Dermis blood vessel endothelial cell (primary cell): ENCODE measurements around the gene CRYBA2. TPM values are rescaled to one million over a fixed set of nuclear protein-coding genes. Genes with fewer than 3 reads are reported as not detected.
A peak's percentile ranks its signal among the peaks of the same experiment; 100 is the strongest.

Experiments
- DNase-seq: peaks from one replicate; pipeline ENCODE4 v3.0.0; 2010
- total RNA-seq: library from RNA; depleted of rRNA; stranded (reverse); fragments of >200 nt; gene quantifications from 2 replicates; pipeline ENCODE4 v1.2.3, GENCODE V29; 2014

The CRYBA2 gene, protein sequence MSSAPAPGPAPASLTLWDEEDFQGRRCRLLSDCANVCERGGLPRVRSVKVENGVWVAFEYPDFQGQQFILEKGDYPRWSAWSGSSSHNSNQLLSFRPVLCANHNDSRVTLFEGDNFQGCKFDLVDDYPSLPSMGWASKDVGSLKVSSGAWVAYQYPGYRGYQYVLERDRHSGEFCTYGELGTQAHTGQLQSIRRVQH
- not detected in 2 replicates for total RNA-seq

DNA sequence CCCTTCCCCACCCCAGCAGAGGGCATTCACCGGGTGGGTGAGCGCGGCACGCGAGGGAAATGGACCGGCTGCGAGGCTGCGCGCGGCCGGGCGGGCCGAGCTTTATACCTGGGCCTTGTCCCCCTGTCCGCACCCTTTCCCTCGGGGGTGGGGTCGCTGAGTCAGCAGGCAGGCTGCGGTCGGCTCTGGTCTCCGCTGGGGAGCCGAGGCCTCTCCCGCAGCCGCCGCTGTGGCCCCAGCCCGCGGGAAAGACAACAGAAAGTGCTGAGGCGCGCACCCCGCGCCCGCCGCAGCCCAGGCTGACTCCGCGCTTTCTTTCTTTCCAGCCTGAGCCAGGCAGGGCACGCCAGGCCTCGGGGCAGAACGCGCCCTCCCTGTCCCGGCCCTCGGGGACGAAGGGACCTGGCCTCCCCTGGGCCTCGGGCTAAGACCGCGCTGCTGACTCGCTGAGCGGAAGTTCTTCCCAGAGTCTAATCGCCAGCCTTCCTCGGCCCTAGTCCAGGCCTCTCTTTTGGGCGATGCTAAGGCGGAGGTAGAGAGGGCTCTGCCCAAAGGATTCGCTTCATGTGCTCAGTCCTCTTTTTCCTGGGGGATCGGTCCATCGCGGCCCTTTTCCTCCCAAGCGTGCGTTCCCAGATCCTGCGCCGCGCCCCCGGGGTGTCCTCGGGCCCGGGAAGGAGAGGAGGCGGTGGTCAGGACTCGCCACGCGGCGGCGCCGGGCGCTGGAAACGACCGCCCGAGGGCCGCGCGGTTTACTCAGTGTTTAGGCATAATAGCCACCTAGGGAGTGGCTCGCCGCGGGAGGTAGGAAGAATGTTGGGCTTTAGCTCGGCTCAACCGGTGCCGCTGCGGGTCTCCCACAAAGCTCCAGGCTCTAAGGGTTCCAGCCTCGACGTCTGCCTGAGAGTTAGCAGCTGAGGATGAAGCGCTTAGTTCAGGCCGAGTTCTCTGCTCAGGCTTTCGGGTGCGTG, at the start of gene CRYBA2:
TSS of gene CRYBA2 (minus strand) at position 78 of the 971 bp plus-strand sequence. CDS start 246 bp downstream, outside the sequence.
- DNase-seq, result no peak

DNA sequence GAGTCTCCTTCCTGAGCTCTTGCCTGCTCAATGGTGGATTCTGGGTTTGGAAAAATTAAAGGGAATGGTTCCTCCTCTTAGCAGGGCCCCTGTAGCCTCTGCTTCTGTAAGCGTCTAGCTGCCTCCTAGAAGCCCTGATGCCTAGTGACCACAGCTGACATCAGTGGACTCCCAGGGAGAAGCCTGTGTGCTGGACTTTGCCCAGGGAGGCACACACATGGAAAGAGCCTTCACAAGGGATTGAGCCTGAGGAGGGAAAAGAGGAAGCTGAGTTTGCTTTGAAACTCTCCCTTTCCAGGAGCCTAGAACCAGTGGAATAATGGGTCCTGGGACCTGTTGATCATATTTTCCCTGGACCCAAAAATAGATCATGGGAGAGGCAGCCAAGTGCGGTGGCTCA, 49.5 kb upstream of the CRYBA2 start:
- DNase-seq, result no peak

DNA sequence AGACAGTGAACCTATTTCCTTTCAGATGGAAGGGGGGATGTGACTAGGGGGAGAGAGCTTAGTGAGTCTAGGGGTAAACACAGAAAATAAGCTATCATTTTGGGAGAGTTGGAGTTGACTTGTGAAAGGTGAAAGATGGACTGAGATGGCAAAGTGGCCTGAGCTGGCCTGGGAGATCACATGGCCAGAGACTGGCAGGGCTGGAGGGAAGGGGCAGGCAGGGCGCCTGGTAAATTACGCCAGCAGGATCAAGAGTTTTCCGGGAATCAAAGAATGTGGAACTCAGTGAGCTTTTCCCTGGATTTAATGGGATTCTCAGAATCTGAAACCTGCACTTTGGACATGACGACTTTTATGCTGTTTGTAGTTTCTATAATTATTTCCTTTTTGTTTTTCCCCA, 48.9 kb upstream of the CRYBA2 start:
- no peak for DNase-seq

DNA sequence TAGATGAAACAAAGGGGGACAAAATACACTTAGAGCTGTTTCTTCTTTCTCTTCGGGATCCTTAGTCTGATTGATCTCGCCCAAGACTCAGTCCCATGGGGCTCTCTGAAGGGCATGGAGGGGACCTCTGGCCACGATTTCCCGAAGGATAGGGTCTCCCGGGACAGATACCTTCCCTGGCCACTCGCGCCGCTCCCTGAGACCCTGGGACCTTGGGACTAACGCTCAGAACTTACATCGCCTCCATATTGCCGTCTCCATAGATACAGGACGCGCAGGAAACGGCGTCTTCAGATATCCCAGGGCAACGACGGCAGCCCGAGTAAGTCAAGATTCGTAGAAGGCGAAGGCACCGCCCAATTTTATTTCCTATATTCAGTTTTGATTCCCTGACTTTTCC, 48.0 kb upstream of the CRYBA2 start, which contains the start of gene CFAP65:
TSS of gene CFAP65 (minus strand) at position 265 of the 400 bp plus-strand sequence. CDS start 2,468 bp downstream, outside the sequence.
- DNase-seq, result peak; percentile 70

DNA sequence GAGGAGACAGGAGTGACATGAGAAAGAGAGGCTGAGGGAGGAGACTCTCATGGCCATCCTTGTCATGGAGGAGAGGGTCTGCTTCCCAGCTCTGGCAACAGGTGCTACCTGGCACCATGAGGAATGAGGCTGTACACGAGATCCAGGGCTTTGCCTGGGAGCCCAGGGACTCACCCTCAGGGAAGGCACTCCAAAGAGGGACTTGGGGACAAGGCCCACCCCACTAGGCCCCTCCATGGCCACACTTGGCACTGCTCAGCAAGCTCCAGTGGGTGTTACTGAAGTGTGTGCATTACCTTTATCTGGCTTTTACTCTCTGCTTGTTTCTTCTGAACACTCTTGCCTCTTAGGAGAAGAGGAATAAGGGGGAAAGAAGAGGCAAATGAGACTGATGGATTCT, 45.4 kb upstream of the CRYBA2 start:
- no peak for DNase-seq

DNA sequence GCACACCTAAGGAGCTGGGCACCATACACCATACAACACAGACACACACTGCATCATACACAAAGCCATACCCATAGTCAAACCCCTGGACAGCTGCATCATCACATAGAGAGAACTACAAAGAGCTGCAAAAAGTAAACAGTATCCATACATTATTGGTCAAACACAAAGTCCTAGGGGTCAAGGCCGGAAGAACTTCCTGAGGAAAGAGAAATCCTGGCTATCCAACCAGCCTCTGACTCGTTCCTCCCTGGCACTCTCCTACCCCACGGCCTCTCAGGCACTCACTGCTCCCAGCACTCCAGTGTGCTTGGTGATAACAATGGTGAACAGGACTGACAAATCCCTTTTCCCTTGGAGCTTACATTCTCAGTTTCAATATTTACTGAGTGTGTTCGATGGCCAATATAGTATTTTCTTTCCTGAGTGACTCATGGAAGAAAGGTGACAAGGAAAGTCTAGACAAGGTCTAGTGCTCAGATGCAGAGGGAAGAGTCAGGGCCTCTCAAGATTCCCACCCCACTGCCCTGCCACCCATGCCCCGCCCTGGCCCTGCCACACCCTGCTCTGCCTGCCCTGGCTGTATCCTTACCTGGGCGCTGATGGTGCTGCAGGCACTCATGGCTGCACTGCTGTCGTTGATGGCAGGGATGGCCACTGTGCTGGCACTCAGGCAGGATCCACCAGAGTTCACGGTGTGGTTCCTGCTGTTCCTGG, 44.7 kb upstream of the CRYBA2 start:
- no peak for DNase-seq

DNA sequence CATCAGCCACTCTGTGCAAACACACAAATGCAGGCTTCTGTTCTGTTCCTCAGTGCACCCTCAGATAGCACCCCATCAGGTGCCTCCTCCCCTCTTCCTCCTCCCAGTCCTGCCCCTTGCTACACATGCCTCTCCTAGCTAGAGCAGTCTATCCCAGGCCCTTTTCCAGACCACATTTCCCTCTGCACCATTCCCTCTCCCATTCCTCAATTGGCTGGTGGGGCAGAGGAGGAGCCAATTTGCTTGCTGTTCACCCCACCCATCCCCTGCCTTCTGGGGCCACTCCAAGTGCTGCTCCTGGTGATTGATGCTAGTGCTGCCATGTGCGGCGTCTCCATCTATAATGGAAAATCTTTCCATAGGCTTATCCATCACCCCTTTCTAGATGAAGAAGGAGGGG, 42.7 kb upstream of the CRYBA2 start:
- DNase-seq, result no peak

DNA sequence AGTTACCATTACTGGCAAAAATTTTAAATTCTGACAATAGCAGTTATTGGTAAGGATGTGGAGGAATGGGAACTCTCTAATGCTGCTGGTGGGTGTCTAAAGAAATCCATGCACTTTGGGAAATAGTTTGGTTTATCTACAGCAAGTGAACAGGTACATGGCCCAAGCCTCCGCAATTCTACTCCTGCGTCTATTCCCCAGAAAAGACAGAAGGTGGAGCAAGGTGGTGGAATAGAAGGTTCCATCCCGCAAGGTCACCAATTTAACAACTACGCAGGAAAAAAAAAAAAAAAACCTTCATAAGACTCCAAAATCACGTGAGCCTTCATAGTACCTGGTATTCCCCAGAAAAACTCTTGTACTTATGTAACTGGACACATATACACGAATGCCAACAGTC, 41.6 kb upstream of the CRYBA2 start:
- DNase-seq, result no peak

DNA sequence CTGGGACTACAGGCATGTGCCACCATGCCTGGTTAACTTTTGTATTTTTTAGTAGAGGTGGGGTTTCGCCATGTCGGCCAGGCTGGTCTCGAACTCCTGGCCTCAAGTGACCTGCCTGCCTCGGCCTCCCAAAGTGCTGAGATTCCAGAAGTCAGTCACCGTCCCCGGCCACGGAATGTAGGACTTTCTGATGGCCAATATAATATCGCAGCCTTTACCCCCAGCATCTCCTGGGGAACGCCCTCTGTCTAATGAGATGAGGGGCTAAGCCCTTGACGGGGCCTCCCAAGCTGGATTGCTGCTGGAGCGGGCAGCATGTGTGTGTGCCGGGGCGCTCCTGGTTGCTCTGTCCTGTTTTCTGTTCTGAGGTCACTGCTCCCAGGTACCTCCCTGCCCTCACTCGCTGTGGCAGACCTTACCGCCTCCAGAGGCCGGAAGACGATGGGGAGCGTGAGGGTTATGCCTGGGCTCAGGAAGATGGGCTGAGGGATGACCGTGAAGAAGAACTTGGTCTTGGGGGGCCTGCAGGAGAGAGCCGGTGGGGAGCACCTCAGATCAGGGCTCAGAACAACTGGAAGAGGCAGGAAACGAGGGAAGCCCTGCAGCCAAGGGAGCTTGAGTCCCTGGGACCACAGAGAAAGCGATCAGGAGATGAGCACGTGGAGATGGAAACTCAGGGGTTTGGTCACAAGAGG, 39.0 kb upstream of the CRYBA2 start:
- no peak for DNase-seq

DNA sequence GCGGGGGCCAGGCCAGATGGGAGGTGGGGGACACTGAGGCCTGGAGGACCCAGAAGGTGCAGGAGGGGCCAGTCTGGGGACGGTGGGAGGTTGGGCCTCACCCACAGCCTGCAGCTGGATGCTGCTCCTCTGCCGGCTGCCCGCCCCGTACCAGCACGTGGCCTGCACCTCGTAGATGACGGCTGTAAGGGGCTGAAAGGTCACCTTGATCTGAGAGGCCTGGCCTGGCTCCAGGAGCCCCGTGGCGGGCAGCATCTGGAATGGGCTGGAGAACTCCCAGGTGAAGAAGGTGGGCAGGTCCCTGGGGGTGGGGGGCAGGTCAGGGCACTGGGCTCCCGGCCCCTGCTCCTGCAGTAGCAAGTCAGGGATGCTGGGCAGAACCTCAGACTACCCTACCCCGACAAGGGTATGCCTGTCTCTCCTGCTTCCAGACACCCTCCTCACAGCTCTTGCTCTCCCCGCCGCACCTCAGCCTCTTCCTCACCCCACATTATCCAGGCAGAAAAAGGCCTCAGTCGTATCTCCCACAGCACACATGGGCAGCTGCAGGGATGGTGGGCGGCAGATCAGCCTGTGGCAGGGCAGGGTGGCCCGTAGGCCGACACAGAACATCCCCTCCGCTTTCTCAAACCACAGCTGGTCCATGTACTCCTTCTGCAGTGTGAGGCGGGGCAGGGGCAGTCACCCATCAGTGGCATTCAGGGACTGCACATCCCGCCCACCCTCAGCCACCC, 38.0 kb upstream of the CRYBA2 start:
- DNase-seq, result no peak

DNA sequence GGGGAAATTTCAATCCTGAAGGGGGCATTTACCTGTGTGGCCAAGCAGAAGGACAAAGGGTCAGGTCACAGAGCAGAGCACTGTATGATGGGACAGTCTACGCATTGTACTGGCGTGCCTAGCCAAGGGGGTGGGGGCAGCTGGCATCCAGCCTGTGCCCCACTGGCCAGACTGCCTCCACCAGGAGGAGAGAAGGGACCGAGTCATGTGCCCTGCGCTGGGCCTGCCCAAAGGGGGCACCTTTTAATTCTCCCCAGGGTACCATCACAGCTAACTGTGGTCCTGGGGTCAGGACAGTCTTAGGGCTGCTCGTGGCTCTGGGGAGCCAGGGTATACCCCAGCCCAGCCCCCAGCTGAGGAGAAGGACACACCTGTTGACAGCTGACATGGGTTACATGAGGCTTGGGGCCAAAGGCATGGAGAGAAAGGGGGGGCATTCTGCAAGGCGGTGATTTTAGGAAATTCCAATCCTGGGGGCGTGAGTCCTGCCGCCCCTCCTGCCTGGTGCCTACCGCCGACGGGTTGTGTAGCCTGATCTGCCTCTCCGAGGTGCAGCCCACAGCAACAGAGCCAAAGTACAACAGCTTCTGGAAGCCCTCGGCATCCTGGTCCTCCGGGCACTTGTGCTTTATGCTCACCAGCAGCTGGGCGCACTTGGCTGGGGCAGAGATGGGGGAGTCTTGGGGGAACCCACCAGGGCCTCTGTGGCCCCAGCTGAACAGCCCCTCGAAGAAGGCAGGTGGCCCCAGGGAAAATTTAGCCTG, 37.1 kb upstream of the CRYBA2 start:
- DNase-seq, result no peak

DNA sequence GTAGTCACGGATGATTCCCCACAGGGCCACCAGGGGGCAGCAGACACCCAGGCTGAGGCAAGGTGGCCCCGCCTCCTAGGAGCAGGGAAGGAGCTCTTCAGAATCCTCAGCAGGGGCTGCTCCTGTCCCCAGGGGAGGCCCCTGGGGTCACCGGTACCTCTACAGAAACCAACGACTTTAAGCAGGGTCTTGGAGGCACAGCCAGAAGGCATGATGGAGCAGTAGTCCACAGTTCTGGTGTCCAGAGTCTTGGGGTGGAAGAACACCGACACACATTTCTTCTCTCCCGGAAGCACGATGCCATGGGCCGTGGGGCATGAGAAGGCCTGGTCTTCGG, 36.6 kb upstream of the CRYBA2 start:
- peak; percentile 90 for DNase-seq

DNA sequence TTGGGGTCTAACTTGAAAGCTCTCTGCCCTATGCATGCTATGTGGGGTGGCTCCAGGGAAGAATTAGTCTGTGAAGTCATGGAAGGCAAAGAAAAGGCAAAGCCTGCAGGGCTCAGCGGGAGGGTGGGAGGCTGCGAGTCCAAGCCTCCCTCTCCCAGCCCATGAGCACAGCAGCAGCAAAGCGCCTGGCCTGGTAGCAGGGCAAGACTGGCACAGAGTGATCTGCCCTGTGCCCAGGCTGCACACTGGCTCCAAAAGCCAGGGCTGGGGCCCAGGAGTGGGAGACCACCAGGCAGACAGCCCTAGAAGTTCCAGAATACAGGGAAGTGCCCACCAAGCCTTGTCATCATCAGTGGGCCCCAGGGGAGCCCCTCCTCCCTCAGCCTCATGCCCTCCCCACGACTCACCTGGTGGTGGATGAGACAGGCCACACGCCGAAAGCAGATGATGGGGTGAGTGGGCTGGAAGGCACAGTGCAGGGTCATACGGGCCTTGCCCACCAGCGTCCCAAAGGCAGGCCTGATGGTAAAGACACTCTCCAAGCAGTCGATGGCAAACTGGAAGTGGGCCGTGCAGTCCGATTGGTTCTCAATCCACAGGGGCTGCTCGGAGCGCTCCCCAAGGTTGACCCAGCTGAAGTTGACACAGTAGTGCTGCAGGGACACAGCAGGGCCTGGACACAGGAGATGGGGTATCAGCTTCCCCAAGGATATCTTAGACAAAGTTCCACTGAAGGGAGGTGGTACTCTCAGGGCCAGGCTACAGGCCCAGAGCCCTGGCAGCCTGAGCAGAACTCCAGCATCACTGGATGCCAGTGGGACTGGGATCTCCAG, 36.0 kb upstream of the CRYBA2 start:
- no peak for DNase-seq

DNA sequence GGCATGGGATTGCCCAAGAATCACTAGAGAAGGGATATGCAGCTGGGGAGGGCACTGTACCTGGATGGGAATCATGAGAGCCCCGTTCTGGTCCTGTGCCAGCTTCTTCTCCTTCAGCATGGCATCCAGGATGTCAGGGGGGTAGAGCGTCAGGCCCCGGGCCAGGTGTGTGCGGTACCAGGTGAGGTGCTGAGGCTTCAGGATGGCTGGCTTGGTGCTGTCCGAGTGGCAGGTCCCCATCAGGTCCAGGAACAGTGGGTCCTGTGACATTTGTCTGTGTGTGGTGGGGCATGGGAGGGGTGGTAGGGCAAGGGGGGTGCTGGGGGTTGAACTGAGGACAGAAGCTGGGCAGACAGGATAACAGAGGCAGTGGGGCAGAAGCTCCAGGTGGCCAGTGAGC, 34.9 kb upstream of the CRYBA2 start:
- DNase-seq, result no peak

DNA sequence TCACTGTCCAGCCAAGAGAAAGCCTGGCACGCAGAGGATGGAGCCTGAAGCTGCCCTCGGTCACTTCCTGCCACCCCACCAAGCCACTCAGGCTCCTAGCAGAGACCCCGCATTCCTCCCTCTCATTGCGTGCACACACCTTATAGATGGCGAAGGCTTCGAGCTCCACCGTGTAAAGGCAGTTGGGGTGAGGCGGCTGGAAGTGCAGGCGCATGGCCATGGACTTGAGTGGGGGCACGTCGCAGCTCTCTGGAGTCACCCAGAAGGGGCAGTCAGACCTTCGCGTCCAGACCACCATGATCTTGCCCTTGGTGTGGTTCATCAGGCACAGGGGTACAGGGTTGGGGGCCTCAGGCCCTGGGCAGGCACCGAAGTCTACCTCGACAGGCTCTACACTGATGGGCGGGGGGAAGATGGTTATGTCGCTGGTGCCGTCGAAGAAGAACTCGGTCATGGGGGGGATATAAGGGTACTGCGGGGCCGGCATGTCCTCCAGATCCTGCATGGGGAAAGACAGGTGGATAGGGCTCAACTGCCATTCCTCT, 34.4 kb upstream of the CRYBA2 start:
- no peak for DNase-seq

DNA sequence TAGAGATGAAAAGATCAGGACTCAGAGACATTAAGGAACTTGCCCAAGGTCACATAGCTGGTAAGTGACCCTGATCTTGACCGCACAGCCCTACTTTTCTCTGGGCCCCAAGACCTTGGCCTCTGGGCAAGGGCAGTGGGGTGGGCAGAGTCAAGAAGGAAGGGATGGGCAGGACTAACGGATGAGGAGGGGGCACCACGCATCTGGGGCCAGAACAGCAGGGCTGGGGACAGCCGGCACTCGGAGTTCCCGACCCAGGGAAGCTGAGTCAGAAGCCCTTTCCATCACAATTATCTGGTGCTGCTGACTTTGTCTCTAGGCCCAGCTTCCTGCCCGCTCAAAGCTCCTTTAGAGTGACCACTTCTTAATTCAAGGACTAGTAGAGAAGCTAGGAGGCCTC, 33.7 kb upstream of the CRYBA2 start:
- no peak for DNase-seq

DNA sequence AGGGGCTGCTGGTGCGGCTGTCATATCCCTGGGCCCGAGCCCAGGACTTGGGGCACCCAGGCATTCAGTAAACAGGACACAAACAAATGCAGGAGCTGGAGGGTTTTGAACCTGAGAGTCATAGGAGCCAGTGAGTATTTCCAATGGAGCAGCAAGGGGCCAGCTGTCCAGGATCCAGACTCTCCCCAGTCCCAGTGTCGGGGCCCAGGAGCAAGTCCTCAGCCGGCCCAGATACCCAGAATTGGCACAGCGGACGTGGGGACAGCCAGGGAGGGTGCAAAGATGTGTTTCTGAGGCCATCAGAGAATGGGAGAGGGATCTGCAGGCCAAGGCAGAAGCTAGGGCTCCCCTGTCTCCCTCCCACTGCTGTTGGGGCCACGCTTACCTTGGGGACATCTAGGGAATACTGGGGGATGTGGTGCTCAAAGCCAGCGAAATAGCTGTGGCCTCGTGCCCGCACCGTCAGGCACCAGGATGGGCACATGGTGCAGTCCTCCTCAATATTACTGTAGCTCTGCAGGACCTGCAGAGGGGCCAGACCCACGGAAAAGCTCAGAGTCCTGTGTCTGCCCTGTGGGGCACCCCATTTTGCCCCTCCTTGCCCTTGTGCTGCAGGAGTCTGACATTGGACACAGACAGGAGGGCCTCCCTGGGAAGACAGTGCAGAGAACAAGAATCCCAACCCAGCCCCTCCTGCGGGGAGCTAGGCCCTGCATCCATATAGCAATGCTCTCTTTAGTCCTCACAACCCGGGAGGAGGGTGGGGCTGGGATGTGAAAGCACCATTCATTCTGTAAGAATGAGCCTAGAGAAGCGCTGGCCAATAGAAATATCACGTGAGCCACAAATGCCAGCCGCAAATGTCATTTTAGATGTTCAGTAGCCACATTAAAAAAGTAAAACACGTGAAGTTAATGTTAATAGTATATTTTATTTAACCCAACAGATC, 32.7 kb upstream of the CRYBA2 start:
- no peak for DNase-seq

DNA sequence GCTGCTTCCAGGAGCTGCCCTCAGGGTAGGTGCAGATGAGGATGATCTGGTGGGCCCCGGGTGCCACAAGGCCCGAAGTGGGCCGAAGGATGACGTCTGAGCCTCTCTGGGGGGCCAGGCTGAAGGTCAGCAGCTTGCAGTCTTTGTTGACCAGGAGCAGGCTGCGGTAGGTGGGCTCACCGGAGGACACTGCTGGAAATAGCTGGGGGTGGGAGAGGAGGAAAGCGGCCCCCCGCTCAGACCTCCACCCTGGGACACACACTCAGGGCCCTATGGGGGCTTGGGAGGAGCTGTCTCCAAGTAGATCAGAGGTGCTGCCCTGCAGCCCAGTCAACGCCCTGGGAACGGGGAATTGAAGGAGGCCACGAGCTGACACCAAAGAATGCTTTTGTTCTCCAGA, 30.8 kb upstream of the CRYBA2 start:
- no peak for DNase-seq
